Fibroblast of lung (primary cell): ENCODE results near the gene ZNF503.

Source experiments
- EZH2 ChIP-seq: IDR thresholded peaks from 2 replicates; pipeline ENCODE4 v1.5.1; 2012; ENCODE audit warnings: low read length, control low read depth, mild to moderate bottlenecking; ENCODE audit errors: missing control alignments
- TF ChIP-seq, protein P1 (sequence below), 2 donors: IDR thresholded peaks in 1 of 2; conservative IDR thresholded peaks in 1 of 2; 1 replicate in 1 of 2; 2 replicates in 1 of 2; pipeline ENCODE4 v1.5.1; 2011 to 2012; ENCODE audit warnings: low read length in 2 of 2, control low read depth in 1 of 2, inconsistent platforms in 1 of 2, low read depth in 1 of 2, mild to moderate bottlenecking in 1 of 2

DNA sequence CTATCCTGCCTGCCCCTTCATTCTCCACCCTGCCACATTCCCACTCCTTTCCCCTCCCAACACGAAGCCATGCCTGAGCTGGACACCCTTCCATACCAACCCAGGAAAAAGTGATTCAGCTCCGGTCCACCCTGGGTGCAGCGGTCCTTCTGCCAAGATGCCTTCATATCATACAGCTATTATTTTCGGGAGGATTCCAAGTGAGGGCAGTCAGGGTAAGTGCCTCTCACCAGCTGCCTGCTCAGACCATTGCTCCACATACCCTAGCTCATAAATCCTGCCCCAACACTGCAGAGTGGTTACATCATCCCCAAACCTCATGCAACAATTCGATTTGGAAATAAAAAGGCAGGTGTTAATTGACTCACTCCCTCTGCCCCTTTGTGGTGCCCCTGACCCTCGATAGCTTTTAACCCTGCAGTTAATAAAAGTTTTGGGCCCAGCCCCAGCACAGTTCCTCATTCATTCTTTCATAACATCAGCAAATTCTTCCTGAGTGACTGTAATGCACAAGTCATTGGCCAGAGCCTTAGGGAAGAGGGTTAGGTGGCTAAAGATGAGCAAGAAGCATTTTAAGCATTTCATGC lies 42.6 kb downstream of the ZNF503 start:
- no peak for TF ChIP-seq EZH2
- TF ChIP-seq, protein P1, sequence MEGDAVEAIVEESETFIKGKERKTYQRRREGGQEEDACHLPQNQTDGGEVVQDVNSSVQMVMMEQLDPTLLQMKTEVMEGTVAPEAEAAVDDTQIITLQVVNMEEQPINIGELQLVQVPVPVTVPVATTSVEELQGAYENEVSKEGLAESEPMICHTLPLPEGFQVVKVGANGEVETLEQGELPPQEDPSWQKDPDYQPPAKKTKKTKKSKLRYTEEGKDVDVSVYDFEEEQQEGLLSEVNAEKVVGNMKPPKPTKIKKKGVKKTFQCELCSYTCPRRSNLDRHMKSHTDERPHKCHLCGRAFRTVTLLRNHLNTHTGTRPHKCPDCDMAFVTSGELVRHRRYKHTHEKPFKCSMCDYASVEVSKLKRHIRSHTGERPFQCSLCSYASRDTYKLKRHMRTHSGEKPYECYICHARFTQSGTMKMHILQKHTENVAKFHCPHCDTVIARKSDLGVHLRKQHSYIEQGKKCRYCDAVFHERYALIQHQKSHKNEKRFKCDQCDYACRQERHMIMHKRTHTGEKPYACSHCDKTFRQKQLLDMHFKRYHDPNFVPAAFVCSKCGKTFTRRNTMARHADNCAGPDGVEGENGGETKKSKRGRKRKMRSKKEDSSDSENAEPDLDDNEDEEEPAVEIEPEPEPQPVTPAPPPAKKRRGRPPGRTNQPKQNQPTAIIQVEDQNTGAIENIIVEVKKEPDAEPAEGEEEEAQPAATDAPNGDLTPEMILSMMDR (conservative IDR thresholded peaks at IDR 0.05 in 1 of 2, IDR thresholded peaks at IDR 0.05 in 1 of 2; ENCODE audit: low read depth in 1 of 2, low read length in 2 of 2), result no peak
